HG02981 (cell line): Measurements from ENCODE around the gene BEND7.
"Not testable (repeated sequence)": the region's sequence is repeated elsewhere in the genome, so short reads cannot be mapped to it uniquely, and the experiment has no call there.

Experiments used
- ATAC-seq: cut with Tn5 transposase; IDR thresholded peaks from one replicate; pipeline ENCODE4 v1.9.1; 2021; ENCODE audit warnings: mild to moderate bottlenecking, moderate library complexity; ENCODE audit not compliant: unreplicated experiment

BEND7 gene

GRCh38 chr10:13422800-13423199 is 106.0 kb downstream of the BEND7 start:
- ATAC-seq = no peak

- ATAC-seq = no peak
Measured at GRCh38 chr10:13421382-13421917, 107.4 kb downstream of the BEND7 start.

GRCh38 chr10:13420532-13421307 is 108.1 kb downstream of the BEND7 start:
- ATAC-seq = no peak

- ATAC-seq = no peak
Measured at GRCh38 chr10:13417459-13418126, 111.2 kb downstream of the BEND7 start.

GRCh38 chr10:13416760-13417159 is 112.1 kb downstream of the BEND7 start:
- no peak for ATAC-seq

- no peak for ATAC-seq
Measured at GRCh38 chr10:13414855-13415254, 114.0 kb downstream of the BEND7 start.

GRCh38 chr10:13414137-13414536 is 114.7 kb downstream of the BEND7 start:
- no peak for ATAC-seq

GRCh38 chr10:13412894-13413293 is 115.9 kb downstream of the BEND7 start:
- ATAC-seq = no peak

GRCh38 chr10:13404791-13405190 is 124.0 kb downstream of the BEND7 start:
- no peak for ATAC-seq

GRCh38 chr10:13404305-13404759 is 124.5 kb downstream of the BEND7 start:
- no peak for ATAC-seq

GRCh38 chr10:13403426-13403825 is 125.4 kb downstream of the BEND7 start:
- ATAC-seq = not testable (repeated sequence)

- no peak for ATAC-seq
Measured at GRCh38 chr10:13402021-13402420, 126.8 kb downstream of the BEND7 start.

- no peak for ATAC-seq
Measured at GRCh38 chr10:13401142-13401541, 127.7 kb downstream of the BEND7 start.

GRCh38 chr10:13400196-13400965 is 128.4 kb downstream of the BEND7 start:
- no peak for ATAC-seq

GRCh38 chr10:13399752-13400151 is 129.1 kb downstream of the BEND7 start:
- ATAC-seq = no peak

GRCh38 chr10:13399236-13399635 is 129.6 kb downstream of the BEND7 start:
- ATAC-seq = no peak

GRCh38 chr10:13397052-13397451 is 131.8 kb downstream of the BEND7 start:
- ATAC-seq = no peak

GRCh38 chr10:13396369-13396768 is 132.4 kb downstream of the BEND7 start:
- no peak for ATAC-seq

GRCh38 chr10:13395540-13395939 is 133.3 kb downstream of the BEND7 start:
- no peak for ATAC-seq

GRCh38 chr10:13393640-13394039 is 135.2 kb downstream of the BEND7 start:
- no peak for ATAC-seq

GRCh38 chr10:13392701-13393100 is 136.1 kb downstream of the BEND7 start:
- ATAC-seq = no peak
